Hematopoietic multipotent progenitor cell treated with erythropoietin and hydrocortisone succinate and interleukin-3 and kit ligand, for 6 days (in vitro differentiated cells): ENCODE measurements around the gene ABCC1.

Experiments used
- DNase-seq: peaks from one replicate; pipeline ENCODE4 v3.0.0-alpha.2; 2015

Gene ABCC1

DNA sequence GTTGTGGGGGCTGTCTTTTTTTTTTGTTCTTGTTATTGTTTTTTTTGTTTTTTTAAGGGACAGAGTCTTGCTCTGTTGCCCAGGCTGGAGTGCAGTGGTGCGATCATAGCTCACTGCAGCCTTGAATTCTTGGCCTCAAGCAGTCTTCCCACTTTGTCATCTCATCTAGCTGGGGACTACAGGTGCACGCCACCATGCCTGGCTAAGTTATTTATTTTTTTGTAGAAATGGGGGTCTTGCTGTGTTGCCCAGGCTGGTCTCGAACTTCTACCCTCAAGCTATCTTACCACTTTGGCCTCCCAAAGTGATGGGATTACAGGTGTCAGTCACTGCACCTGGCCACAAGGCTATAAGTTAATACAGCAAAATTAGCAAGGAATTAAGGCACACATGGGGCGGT is 101.7 kb downstream of the ABCC1 start:
- no peak for DNase-seq

DNA sequence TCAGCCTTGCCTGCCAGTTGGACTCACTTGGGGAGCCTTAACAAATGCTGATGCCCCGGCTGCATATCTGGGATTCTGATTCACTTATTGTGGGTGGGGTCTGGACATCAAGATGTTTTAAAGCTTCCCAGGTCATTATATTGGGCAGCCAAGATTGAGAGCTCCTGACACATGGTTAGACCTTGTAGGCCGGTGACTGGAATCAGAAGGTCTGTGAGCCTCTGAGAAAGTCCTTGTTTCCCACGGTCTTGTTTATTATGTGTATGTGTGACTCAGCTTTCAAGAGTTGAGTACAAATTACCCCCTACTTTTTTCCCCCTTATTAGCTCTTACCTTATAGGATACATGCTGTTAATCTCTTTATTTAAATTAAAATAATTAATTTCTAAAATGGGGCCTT is 103.5 kb downstream of the ABCC1 start:
- no peak for DNase-seq

DNA sequence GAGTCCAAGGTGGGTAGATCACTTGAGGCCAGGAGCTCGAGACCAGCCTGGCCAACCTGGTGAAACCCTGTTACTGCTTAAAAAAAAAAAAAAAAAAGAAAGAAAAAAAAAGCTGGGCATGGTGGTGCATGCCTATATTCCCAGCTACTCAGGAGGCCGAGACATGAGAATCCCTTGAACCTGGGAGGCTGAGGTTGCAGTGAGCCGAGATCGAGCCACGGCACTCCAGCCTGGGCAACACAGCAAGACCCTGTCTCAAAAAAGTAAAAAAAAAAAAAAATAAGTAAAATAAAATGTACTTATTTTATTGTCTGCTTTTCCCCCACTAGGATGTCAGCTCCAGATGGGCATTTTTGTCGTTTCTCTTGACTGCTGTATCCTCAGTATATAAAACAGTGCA is 107.7 kb downstream of the ABCC1 start:
- no peak for DNase-seq

DNA sequence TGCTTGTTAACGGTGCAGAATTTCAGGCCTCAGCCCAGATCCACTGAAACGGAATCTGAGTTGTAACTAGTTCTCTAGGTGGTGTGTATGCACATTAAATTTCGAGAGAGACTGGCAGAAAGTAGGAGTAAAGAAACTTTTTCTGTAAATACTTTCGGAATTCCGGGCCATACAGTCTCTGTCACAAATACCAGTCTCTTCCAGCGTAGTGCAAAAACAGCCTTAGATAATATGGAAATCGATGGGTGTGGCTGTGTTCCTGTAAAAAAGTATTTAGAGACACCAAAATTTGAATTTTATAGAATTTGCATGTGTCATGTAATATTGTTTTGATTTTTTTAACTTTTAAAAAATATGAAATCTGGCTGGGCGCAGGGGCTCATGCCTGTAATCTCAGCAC is 109.7 kb downstream of the ABCC1 start:
- DNase-seq: no peak

DNA sequence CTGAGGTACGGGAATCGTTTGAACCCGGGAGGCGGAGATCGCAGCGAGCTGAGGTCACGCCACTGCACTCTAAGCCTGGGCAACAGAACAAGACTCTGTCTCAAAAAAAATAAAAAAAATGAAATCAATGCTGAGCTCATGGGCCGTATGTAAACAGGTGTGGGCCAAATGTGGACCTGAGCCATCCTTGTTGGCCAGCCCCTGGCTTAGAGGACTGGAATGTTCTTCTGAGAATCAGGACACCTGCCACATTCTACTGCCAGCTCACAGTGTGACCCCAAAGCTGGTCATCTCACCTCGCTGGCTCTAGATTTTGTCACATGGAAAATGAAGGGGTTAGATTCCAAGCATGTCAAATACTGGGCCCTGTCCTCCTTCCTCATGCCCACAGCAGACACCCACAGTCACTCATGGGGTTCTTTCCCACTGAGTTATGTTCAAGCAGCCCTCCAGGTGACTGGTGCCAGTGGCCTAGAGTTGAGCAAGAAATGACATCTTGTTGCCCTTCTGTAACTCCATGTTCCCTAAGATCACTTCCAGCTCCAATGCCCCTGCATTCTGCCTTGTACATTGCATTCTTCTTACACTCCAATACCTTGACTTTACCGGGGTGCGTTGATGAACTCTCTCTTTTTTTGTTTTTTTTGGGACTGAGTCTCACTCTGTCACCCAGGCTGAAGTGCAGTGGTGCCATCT is 110.6 kb downstream of the ABCC1 start:
- DNase-seq: no peak

DNA sequence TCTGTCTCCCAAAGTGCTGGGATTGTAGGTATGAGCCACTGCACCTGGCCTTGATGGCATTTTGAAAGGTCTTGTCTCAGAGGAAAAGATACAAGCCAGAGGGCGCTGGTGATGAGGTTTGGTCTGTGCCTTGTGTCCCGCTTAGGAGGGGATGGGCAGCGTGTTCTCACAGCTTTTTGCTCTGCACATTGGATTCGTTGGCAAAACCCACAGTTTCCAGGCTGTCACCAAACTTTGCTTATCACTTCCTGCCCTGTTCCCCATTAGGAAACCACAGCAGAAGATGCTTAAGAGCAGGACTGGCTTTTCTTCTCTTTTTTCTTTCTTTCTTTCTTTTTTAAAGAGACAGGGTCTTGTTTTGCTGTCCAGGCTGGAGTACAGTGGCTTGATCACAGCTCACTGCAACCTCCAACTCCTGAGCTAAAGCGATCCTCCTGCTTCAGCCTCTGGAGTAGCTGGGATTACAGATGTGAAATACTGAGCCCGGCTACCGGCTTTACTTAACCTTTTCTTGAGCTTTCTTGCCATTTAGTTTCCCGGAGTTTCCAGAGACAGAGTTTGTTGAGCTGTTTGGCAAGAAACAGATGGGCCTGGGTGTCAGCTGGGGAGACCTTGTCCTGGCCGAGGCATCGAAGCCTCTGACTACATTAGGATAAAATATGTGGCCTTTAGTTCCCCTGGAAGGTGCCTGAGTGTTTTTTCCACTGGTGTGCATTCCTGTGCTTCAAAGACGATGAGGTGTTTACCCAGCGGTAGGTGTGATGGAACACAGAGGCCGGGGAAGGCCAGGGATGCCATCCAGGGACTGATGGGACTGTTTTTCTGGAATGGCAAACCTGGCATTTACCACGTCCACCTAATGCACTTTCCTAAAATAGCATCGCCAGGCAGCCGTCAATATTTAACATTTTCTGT is 112.9 kb downstream of the ABCC1 start:
- peak; percentile 97 for DNase-seq

DNA sequence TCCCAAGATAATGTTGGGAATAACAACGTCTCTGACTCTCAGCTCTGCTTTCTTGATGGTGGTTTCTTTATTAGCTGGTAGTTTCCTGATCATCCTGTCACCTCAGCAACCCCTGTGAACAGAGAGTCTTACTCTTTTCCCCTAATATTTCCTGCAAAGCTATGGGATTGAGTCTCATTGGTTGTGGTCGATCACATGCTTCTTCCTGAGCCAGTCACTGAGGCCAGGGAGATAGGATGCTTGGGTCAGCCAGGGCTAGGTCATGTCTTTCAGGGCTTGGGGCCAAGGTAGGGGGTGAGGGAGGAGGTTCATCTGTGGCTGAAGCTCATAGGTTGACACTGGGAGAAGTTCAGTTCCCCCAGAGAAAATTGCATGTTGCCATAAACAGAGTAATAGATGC is 114.3 kb downstream of the ABCC1 start:
- DNase-seq: peak; percentile 72

DNA sequence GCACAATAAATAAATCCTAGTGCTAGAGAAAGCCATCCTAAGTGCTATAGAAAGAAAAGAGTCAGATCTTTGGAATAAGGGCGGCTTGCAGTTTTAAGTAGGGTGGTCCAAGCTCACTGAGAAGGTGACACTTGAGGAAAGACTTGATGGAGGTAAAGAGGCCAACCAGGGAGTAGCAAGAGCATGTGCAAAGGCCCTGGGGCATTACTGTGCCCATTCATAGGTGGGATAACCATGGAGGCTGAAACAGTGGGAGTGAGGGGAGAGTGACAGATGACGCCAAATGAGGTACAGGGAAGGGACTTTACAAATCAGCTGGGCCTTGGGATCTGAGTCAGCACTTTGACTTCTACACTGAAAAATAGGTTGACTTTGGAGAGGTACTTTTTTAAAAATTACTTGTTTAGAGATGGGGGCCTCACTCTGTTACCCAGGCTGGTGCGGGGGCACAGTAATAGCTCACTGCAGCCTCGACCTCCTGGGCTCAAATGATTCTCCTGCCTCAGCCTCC is 115.5 kb downstream of the ABCC1 start:
- no peak for DNase-seq

DNA sequence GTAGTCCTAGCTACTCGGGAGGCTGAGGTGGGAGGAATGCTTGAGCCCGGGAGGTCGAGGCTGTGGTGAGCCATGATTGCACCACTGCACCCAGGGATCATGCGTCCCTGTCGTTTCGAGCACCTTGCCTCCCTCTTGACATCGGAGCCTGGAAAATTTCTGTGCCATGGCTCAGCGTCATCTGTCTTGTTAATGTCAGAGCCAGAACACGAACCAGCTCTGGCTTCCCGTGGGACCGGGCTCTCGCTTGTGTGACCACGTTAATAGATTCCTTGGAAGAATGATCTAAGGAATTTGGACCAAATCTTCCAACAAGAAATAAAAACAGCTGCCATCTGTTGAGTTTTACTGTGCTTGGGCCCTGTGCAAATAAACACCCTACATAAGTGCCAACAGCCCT is 117.7 kb downstream of the ABCC1 start:
- no peak for DNase-seq

DNA sequence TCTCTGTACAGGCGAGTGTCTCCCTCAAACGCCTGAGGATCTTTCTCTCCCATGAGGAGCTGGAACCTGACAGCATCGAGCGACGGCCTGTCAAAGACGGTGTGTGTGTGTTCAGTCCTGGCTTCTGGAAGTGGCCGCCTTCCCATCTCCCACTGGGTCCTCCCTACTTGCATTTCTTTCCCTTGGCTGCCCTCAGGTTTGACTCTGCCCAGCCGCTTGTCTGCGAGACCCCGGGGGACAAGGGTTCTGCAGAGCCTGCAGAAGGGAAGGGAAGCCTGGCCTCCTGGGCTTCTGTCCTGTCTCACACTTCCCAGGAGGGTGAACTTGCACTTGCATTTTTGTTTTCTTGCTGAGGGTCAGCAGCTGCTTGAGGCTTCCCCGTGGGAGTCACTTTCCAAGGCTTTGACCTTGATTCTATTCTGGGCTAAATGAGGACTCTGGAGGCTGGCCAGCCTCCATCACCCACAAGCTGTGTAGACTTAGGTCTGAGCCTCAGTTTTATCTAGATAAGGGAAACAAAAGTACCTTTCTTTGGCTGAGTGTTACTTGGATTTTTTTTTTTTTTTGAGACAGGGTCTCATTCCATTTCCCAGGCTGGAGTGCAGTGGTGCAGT is 122.3 kb downstream of the ABCC1 start:
- DNase-seq: no peak

DNA sequence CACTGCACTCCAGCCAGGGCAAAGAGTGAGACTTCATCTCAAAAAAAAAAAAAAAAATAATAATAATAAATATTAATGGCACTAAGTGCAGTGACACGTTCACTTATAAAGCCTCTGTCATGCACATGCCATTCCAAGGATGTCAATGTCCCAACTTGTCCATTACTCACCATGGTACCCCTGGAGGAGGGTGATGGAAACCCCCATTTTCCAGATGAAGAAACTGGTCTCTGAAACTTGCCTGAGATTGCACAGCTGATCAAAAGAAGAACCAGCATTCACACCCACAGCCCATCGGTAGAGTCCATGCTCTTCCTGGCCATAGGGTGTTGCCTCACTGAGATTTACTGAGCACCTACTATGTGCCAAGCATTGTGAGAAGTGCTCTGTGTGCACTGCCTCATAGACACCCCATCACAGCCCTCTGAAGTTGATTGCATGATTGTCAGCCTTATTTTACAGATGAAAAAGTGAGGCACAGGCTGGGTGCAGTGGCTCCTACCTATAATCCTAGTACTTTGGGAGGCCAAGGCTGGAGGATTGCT is 123.7 kb downstream of the ABCC1 start:
- no peak for DNase-seq

DNA sequence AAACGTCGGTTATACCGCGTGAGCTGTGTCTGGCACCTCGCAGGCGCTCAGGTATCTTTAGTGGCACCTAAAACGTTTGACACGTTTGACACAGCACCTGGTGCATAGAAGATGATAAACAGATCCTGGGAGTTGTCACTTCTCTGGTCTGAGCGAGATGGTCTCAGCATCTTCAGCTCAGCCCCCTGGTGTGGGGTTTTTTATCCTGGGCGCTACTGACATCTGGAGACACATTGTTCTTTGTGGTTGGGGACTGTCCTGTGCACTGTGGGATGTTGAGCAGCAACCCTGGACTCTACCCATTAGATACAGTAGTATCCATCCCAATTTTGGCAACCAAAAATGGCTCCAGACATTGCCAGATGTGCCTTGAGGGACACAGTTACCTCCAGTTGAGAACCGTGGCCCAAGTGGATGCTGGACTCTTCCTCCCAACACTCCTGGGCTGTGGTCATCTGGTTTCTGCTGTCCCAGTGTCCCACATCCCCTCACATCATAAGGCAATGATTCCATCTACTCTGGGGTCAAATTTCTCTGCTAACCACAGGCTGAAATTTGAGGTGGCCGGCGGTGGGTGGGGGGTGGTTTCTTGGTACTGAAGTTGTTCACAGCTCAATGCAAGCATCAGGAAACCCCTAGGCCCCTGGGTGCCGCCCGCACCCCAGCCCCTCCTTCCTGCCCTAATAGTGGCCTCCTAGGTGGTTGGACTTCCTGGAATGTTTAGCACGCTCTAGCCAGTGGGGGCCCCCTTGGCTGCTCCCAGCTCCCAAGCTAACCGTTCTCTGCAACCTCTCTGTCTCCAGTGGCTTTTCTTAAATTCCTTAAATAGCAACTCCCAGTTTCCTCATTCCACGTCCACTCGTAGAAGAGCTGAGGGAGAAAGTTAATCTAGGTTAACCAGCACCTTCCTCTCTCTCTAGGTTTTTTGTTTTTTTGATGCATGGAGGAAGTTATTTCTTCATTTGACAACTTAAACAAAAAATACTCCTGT is 124.8 kb downstream of the ABCC1 start:
- peak; percentile 58 for DNase-seq

DNA sequence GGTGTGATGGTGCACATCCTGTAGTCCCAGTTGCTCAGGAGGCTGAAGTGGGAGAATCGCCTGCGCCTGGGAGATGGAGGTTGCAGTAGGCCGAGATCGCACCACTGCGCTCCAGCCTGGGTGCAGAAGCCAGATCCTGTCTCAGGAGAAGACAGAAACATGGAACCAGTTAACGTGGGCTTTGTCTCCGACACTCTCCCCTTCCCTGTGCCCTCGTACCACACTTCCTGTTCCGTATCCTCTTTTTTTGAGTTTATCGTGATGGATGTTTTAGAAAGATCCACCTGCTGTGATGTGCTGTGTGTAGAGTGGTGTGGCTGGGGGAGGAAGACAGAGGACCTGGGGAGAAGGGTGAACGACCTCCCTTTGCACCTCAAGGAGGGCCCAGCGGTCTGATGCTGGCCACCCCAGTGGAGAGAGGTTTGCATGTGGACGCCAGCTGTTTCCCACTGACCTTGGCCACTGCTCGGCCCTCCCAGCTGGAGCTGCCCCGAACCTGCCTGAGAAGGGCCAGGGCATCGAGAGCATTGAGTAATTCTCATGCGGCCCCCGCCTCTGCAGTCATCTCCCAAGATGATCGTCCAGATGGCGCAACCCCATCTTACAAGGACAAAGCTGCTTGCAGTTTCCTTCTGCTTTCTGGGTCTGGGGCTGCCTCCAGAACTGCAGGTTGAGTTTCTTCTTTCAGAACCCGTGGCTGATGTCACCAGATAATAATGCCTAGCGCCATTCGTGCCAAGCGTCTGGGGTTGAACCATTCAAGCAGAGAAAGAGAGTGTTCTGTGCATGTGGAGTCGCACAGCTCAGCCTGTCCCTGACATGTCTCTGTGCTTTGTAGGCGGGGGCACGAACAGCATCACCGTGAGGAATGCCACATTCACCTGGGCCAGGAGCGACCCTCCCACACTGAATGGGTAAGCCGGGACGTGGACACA is 126.3 kb downstream of the ABCC1 start:
- peak; percentile 87 for DNase-seq

DNA sequence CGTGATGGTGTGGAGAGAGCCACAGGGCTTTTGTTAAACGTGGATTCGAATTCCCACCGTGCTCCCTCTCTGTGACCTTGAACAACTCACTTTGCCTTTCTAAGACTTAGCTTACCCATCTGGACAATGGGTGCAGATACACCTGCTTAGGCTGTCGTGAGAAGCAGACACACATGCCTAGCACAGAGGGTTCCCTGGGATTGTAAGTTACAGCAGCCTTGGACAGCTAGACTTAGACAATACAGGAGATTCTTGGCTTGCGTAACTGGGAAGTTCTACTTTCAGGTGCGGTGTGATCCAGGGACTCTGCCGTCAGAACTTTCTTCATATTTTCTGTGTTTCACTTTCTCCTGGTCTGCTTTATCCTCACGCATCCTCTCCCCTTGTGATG is 127.0 kb downstream of the ABCC1 start:
- DNase-seq: no peak

DNA sequence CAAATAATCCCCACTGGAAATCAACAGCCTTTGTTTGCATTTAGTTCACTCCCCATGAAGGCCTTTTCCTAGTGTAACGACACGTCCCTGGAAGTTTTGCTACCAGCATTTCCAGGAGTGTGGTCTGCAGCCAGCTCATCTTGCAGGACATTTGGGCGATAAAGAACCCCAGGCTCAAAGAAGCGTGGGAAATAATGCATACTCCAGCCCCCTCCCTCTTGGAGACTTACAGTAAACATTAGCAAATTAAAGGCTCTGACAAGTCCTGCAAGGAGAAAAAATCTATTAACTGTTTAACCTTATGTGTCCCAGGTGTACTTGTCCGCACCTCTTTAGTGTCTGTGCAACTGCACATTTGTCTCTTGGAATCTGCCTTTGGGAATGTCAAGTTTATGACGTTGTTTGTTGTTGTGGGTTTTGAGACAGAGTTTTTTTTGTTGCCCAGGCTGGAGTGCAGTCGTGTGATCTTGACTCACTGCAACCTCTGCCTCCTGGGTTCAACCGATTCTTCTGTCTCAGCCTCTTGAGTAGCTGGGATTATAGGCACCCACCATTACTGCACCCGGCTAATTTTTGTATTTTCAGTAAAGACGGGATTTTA is 131.1 kb downstream of the ABCC1 start:
- no peak for DNase-seq

DNA sequence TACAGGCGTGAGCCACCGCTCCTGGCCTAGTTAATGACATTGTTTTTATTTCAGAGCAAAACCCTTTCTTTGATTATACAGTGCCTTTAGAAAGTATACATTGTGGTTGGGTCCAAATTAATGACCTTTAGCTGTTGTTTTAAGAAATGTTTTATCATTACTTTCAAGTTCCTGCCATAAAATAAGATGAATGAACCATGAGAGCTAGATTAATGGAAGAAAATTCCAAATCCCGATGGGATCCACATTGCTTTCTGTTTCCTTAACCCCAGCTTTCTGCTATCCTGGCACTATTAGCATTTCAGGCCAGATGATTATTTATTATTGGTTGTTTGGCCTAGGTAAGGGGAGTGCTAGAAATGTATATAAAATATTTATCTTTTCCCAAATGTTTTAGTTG is 131.7 kb downstream of the ABCC1 start:
- no peak for DNase-seq

DNA sequence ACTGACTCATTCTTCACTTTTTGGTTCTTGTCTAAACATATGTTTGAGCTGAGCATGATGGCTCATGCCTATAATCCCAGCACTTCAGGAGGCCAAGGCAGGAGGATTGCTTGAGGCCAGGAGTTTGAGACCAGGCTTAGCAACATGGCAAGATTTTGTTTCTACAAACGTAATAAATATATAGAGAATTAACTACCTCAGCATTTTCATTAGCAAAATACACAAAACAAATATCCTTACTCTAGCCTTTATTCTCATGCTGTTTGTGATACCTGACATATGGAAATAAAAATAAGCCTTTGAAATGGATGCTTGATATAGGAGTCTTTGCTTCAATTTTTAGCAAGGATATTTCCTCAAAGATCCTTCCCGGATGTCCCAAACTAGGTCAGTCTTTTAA is 132.8 kb downstream of the ABCC1 start:
- no peak for DNase-seq

DNA sequence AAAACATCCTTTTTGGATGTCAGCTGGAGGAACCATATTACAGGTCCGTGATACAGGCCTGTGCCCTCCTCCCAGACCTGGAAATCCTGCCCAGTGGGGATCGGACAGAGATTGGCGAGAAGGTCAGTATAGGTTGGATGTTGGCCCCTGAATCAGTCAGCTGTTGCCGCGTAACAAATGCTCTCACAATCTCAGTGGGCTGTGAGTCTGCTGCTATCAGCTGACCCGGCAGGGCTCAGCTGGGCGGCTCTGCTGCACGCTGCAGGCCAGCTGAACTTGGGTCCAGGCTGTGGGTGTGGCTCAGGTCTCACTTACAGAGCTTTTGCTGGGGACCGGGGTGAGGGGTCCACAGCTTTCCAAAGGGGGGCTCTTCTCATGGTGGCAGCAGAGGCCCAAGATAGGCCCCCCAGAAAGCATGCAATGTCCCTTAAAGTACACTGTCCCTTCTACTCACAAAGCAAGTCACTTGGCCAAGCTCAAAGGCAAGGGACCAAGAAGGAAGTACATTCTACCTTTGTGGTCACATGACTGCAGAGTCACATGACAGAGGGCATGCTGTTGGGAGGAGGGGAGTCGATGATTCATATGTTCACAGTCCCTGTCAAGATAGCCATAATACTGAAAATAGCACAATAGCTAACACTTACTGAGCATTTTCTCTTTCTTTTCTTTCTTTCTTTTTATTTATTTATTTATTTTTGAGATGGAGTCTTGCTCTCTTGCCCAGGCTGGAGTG is 134.2 kb downstream of the ABCC1 start:
- peak; percentile 72 for DNase-seq

DNA sequence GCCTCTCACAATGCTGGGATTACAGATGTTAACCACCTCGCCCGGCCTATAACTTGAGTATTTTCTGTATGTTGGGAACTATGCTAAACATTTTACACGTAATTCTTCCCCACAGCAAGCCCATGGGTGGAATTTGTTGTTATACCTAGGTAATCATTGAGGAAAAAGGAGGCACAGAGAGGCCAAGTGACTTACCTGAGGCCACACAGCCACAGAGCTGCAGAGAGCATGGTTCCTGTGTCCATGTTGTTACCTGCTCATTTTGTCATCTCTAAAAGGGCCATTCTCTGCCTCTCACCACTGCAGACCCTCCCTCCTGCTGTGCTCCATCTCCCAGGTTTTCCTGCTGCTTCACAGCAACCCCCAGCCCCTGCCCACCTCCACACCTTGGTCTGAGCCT is 135.5 kb downstream of the ABCC1 start:
- DNase-seq: no peak
